ENCODE results near the gene SND1.
A peak's percentile ranks its signal among the peaks of the same experiment; 100 is the strongest.

Gene SND1

DNA sequence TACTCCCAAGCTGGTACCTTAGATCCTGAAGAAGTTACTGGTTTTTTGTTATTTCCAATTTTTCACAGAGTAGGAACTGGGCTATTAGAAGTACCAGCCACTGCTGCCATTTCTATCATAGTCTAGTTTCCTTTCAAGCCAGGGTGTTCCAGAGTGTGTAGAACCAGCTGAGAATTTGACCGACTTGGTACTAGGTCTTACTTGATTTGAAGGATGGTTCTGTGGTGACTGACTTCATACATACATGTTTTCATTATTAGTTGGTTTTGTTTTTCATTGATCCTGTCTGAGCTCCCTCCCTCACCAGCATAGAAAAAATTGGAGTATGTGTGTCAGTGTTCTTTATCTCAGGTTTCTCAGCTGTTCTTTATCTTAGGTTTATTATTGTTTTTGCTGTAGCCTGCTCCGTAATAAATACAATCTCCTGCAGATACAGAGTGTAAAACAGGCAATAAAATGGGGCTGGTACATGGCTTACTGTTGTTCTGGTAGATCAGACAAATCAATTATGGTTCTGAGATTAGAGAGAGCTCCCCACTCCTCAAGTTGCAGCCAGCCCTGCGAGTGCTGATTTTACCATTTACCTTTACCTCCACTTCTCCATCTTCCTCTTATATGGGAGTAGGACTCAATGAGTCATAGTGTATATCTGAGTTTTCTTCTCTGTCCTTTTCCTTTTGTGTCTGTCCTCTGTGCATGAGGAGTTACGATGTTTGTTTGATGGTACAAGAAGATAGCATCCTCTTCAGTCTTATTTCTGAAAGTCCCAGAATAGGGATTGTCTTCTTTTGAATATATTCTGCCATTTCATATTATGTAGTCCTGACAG, 256.6 kb downstream of the SND1 start:
- no peak for DNase-seq (ENCODE audit: low read depth)

DNA sequence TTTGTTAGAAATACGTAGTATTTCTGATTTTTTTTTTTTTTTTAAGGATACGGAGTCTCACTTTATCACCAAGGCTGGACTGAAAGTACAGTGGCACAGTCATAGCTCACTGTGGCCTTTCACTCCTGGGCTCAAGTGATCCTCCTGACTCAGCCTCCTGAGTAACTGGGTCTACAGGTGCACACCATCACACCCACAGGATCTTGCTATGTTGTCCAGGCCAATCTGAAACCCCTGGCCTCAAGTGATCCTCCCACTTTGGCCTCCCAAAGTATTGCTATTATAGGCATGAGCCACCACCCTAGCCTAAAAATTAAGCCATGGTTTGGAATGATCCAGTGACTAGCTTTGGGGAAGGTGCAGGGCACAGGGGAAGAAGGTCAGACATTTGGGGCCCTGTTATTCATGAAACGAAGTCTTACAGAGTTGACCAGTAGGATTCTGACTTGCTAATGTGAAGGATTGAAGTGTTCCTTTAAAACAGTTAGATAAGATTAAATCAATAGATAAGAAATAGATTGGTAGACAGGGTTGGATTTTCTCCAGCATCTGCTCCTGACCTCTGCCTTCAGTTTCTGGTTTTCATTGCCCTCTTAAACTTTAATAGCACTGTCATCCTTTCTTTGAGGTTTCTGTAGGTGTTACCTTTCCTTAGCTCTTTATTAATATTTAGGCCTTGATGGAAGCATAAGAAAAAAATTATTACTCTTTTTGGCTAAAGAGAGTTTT, 257.6 kb downstream of the SND1 start:
- no peak for DNase-seq (ENCODE audit: low read depth)

DNA sequence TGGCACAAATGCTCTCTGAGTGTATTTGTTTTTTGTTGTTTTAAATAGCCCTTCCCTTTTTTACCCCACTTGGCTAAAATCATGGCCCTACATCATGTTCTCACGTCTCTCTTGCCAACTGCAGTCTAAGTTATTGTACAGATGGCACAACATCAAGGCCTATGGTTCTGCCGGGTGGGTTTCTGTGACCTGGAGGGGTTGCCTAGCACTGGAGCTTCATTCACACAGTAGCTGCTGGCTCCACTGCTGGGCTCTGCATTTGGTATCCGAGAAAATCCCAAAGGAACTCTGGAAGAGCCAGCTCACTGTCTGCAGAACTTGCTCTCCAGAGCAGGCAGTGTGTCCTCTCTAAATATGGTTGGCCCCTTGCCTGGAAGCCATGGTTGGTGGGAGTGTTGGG, 258.7 kb downstream of the SND1 start:
- no peak for DNase-seq (ENCODE audit: low read depth)

DNA sequence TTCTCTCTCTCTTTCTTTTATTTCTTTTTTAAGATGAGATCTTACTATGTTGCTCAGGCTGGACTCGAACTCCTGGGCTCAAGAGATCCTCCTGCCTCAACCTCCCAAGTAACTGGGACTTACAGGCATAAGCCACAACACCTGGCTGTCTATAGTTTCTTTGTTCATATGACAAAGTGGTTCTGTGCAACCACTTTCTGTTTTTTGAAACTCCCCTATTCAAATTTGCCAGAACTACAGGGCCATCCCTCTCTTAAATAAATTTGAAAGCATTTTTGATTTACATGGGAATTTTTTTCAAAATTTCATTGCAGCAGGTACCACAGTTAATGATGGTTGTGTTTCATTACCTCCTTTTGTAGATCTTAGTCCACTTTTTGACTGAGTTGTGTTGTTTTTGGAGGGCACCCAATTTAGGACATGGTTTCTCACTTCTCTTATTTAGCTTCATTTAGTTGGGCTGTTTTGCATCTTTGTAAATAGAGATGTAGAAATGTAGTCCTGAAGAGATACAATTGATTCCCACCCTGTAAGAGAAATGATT, 260.0 kb downstream of the SND1 start:
- DNase-seq (ENCODE audit: low read depth) = no peak

DNA sequence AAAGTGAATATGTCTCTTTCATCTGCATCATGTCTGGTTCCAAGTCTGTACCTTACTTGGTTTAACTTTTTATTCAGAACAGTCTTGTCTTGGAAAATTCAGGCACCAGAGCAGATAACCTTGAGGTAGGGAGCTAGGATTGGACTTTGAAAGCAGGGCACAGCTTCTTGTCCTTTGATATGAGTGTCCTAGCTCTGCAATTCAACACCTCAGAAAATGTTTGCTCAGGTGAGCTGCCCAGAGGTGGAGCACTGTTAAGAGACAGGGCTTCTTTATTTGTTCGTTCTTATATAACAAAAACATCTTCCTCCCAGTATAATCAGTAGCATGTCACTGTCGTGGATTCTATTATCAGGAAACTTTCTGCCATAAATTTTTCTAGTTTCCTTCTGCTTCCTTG, 260.9 kb downstream of the SND1 start:
- no peak for DNase-seq (ENCODE audit: low read depth)

DNA sequence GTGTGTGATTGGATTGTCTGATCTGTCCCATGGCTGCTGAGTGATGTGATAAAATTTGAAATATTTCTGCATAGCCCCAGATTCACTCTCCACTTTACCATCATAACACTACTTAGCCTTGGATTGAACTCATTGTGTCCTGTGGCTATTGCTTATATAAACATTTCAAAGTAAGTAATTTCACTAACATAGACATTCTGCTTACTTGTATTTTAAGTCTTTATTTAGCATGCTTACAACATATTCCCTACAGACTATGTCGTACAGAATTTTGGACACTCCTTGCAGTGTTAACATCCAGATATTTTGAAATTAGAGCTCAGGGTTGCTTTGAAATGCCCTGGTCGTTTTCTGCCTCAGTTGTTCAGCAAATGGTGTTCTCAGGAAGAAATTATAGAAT, 261.7 kb downstream of the SND1 start:
- no peak for DNase-seq (ENCODE audit: low read depth)

DNA sequence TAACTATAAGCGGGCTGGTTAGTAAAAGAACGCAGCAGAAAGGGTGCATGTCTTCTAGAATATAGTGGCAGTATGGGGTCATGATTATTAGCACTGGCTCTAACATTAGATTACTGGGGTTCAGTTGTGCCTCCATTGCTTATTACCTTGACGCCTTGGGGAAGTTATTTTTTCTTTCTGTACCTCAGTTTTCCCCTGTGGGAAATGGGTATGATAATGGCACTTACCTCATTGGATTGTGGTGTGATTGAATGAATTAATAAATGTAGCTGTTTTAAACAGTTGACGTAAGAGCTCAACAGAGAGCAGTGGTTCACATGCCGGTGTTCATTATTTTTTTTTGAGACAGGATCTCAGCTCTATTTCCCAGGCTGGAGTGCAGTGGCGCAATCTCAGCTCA, 262.7 kb downstream of the SND1 start:
- DNase-seq (ENCODE audit: low read depth) = no peak

DNA sequence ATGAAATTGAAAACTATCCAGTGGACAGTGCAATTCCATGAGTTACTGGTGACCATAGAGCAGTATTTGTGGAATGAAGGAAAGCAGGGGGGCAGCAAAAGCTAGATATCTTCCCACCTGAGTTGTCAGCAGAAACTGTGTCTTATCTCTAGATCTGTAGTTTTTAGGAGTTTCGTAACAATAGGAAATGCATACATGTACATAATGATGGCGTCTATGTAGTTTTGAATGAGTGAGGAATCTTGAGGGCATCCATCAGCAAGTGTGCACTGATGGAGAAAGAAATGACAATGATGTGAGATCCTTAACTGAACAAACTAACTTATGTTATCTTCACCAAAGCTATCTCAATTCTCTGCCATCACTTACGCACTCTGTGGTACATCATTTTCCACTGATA, 264.7 kb downstream of the SND1 start:
- DNase-seq (ENCODE audit: low read depth) = no peak

DNA sequence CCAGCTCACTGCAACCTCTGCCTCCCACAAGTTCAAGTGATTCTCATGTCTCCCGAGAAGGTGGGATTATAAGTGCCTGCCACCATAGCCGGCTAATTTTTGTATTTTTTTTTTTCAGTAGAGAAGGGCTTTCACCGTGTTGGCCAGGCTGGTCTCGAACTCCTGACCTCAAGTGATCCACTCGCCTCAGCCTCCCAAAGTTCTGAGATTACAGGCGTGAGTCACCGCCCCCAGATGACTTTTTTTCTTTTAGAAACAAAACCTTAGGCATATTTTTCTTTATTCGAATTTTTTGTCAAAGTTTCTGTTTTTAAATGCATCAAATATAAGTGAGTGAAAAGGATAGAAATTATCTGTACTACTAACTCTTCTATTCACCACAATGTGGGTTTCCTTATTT, 266.1 kb downstream of the SND1 start:
- peak; percentile 4 for DNase-seq (ENCODE audit: low read depth)

DNA sequence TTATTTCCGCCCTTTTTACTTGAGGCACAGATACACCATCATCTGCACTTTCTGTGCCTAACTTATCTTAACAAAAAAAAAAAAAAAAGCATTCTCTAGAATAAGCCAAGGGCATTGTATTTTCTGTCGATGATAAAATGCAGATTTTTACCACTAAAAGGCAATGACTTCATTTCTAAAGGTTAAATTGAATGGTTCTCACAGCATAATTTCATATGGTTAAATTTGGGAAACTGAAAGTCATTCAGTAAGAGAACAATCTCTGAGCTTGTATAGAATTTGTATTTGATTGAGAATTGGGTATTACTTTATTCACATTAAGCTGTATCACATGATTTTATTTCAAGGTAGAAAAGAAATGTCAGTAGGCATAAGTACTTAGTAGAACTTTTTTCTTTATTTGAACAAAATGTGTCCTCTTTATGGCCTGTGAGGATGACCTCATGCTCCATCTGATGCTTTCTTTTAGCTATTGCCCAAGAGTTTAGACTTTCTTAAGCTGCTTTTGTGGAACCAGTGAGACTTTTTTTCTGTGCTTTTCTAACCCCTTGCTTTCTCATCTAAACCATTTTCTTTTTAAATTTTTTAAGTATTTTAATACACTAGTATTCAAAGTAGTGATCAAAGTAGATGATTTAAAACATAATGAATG, 268.9 kb downstream of the SND1 start:
- no peak for DNase-seq (ENCODE audit: low read depth)

DNA sequence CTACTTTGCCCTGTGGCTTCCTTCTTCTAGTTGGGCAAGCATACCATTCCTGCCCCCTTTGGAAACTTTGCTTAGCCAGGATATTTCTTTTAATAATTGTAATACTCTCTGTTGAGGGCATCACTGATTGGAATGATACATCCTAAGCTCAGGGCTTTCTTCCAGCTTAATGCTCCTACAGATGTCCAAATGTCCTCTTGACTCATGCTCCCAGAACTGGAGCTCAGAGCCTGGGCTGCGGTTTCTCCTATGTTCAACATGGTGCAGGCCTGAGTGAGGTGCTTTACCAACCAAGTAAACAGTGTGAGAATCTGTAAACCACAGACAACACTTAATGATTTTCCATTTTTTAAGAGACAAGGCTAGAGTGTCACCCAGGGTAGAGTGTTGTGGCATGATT, 270.7 kb downstream of the SND1 start:
- no peak for DNase-seq (ENCODE audit: low read depth)

DNA sequence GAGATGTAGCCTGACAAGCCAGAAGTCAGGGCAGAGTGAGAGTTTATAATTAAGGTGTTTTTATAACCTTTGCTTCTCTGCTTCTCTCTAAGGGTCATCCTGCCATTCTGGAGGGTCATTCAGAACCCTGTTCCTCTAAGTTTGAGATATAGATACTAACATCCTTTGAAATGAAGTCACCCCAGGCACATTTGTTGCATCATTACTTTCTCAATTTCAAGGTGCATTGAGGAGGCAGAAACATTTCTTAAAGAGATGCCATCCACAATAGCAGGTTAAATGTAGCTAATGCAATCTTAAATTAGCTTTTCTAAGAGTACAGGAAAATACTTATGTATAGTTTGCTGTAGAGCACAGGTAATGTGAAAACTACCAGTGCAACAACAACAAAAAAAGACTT, 272.9 kb downstream of the SND1 start:
- DNase-seq (ENCODE audit: low read depth) = no peak

DNA sequence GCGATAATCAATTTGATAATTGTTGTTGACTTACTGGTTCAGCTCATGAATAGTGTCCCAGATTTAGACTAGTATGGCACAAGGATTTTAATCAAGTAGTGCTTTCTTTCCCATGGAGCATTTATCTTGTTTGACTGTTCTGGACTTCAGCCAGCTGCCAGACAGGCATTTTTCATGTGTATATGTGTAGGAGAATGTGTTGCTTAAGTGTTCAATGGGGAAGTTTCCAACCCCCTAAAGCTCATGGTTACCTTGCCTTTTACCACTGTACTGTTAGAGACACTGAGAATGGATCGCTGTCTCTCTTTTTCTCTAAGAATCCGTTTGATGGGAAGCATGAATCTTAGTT, 275.3 kb downstream of the SND1 start:
- DNase-seq (ENCODE audit: low read depth) = no peak

DNA sequence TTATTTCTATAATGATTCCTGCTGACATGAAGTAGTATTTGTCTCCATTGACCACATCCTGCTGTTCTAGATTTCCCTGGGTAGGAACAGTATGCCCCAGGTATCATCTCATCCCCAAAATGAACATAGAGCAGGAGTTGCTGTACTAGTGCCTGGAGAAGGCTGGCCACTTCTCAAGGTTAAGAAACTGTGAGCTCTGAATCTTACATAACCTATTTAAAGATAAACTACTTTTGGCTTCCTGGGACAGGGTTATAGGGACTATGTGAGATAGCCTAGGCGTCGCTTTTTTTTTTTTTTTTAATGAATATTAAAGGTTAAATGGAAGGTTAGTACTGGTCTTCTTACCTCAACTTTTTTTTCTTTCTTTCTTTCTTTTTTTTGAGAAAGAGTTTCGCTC, 276.2 kb downstream of the SND1 start:
- no peak for DNase-seq (ENCODE audit: low read depth)

DNA sequence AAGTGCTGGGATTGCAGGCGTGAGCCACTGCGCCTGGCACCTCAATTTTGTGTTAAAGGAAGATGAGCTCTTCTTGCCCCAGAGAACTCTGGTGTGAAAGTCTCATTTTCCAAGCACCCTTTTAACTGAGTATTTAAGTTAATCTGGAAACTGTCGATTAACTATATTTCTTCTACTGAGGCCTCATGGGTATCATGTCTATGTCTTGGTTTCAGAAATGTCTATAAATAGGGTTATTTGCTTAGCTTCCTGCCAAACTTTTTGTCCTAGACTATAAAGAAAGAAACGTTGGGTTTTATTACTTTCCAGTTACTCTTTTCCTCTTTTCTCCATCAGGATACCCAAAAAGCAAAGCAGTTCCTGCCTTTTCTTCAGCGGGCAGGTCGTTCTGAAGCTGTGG, 276.9 kb downstream of the SND1 start:
- no peak for DNase-seq (ENCODE audit: low read depth)

DNA sequence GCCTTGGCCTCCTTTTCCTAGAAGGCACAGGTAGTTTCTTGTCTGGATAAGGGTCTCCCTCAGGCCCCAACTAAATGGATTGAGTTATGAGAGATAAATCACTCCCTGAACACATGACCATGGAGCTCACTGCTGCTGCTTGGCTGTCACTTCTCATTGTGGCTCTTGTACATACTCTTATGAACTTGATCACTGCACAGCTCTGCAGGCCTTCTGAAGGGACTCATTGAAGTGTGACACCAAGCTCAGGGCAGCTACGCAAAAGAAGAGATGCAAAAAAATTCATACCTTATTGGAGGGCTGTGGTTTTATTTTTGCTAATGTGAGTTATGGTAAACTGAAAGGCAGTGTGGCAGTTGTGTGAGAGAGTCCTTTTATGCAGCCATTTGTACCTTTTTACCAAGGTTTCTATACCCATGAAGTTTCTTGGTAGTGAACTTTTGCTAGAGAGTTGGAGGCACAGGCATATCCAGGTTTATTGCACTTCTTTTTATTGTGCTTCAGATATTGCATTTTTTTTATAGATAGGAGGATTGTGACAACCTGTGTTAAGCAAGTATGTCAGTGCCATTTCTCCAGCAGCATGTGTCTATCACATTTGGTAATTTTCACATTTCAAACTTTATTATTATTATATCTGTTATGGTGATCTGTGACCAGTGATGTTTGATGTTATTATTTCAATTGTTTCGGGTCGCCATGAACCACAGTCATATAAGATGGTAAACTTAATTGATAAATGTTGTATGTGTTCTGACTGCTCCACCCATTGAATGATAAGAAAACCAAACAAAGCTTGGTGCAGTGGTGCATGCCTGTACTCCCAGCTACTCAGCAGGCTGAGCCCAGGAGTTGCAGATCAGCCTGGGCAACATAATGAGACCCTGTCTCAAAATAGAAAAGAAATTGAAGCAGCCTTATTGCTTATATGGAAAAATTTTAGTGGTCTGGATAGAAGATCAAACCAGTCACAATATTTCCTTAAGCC, 278.6 kb downstream of the SND1 start:
- DNase-seq (ENCODE audit: low read depth) = no peak

DNA sequence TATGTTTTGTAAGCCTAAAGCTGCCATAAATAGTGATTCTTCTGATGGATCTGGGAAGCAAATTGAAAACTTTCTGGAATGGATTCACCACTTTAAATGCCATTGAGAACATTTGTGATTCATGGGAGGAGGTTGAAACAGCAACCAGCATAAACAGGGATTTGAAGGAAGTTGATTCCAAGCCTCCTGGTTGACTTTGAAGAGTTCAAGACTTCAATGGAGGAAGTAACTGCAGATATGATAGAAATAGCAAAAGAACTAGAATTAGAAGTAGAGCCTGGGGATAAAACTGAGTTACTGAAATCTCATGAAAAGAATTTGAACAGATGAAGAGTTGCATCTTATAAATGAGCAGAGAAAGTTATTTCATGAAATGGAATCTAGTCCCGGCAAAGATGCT, 280.1 kb downstream of the SND1 start:
- no peak for DNase-seq (ENCODE audit: low read depth)

DNA sequence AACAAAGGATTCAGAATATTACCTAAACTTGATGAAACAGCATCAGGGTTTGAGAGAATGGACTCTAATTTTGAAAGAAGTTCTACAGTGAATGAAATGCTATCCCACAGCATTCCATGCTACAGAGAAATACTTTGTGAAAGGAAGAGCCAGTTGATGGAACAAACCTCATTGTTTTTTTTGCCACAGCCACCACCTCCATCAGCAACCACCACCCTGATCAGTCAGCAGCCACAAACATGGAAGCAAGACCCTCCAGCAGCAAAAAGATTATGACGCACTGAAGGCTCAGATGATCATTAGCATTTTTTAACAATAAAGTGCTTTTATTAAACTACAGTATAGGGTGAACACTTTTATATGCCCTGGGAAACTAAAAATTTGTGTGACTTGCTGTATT, 280.5 kb downstream of the SND1 start:
- DNase-seq (ENCODE audit: low read depth) = no peak

DNA sequence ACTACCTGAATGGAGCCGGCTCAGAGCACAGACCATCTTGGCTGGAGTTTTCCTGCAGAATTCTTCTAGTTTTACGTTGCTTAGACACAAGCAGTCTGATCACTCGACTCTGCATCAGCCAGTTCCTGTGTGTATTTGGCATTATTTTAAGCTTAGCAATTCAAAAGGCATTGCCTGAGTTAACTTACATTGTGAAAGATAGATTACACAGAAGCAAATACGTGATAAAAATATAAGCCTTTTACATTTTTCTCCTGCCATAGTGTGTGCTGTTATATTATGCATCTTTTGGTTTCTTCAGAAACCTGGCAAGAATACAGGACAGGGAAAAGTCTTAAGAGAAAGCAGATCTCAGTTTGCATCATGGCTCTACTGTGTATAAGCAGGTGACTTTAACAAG, 281.2 kb downstream of the SND1 start:
- no peak for DNase-seq (ENCODE audit: low read depth)

DNA sequence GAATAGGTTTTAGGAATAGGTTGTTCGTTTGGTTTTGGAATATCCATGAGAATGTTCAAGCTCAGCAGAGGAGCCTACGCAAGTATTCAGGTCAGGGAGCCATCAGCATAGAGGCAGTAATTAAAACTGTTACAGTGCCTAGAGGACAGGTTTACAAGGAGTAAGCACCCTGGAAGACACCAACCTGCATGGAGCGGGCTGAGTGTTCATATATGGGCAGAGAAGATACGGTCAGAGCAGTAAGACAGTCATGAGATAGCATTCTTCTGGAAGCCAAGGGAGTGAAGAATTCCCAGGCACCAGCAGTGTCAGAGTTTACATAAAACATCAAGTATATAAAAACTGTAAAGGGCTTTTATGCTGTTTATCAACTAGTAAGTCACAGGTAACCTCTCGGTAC, 282.7 kb downstream of the SND1 start:
- no peak for DNase-seq (ENCODE audit: low read depth)

DNA sequence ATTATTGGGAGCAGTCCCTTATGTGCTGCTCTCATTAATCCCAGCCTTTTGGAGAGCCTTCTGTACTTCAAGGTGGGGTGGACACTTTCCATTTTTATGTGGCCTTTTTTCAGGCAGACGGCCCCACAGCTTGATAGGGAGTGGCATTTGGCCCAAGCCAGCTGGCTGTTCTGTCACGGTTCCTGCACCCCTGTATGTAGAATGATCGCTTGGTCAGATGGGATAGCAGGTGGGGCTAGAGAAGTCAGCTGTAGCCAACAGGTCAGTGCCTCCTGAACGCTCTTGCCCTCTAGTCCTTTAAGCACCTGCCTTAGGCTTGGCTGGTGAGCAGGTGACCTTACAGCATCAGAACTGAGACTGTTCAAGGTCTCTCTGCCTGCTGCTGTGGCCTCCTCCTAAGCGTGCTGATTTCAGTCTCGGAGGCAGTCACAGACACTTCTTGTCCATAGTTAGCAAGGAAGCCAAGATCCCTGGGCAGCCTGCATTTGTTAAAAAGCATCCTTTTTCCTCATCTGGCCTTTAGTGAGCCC, 283.9 kb downstream of the SND1 start:
- DNase-seq (ENCODE audit: low read depth) = no peak

All from activated T-cell treated with anti-CD3 and anti-CD28 coated beads for 48 hours (primary cell).